Activated CD4-positive, CD25-positive, alpha-beta regulatory T cell (primary cell): Measurements from ENCODE around the gene UBE2F.

Experiments
- DNase-seq, 4 experiments: peaks; one replicate each; lab custom pipeline; 2025; lab: John Stamatoyannopoulos, UW

UBE2F gene

DNA sequence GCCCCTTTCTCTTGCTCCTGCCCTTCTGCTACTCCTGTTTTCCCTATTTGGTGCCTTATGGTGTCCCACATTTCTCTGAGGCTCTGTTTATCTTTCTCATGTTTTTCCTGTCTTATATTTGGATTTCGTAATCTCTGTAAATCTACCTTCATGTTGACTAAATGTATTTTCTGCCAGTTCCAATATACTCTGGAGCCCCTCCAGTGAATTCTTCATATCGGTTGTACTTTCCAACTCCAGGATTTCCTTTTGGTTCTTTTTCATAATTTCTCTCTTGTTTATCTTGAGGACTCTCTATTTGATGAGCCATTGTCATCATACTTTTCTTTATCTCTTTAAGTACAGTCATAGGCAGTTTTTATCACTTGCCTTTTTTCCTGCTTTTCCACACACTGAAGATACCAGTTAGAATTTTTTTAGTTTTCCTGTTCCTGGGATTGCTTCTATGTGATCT, 113.1 kb downstream of the UBE2F start:
- DNase-seq: no peak

- DNase-seq: no peak
Measured at GRCh38 chr2:238080518-238080917, 113.7 kb downstream of the UBE2F start.

DNA sequence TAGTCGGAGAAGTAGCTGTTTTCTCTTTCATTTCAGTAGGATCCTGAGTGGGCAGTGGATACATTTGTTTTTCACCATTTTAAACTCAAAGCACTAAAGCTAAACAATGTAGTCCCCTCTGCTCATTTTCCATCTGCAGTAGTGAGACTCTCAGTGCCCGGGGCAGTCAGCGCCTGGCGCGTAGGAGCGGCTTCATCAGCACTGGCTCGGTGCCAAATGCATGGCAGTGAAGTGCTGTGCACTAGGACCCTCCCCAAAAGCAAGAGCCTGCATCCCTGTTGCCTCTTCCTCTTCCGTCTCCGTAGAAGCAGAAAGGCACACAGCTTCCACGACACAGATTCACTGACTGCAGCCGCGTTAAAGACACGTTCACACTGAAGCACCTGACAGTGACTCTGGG, 114.3 kb downstream of the UBE2F start:
- no peak for DNase-seq

DNA sequence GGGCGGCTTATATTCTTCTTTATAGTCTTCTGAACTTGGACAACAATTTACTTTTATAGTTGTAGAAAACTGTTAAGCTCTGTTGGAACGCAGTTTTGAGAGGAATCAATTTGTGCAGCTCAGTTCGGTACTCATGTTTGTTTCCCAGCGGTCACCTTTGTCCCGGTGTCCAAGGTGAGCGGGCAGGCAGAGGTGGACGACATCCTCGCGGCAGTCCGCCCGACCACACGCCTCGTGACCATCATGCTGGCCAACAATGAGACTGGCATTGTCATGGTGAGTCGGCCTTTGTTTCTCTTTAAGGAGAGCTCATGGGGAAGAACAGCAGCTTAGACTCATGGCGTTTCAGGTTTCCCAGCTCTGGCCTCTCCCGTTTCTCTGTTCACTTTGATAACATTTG, 114.7 kb downstream of the UBE2F start:
- DNase-seq: no peak

DNA sequence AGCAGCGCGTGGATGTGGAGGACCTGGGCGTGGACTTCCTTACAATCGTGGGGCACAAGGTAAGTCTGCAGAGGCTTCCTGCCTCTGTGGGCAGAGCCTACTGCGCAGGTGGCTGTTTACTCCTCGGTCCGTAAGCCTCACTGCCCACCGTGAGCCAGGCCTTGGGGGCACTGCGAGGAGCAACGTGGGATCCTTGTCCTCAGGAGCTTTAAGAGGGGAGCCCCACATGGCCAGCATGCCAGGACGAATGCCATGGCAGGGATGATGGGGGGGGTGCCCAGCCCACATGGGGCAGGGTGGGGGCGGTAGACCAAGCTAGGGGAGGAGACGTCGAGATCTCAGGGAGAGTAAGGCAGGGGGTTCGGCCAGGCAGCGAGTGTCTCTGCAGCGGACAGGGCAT, 115.3 kb downstream of the UBE2F start:
- DNase-seq: no peak

DNA sequence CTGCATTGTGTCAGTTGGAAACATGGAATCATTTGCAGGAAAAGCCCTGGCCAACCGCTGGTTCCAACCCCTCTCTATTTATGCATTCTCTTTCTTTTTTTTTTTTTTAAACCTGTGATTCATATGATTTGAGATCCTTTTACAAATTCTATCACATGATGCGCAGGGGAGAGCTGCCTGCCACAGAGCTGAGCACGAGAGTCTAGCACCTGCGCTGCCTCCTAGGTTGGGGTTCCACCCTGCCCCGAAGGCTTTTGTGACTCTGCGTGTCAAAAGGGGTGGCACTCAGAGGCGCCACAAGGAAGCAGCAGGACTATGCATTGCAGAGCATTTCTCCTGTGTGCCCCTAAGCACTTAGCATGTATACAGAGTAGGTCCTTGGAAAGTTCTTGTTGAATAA, 116.0 kb downstream of the UBE2F start:
- DNase-seq: no peak

DNA sequence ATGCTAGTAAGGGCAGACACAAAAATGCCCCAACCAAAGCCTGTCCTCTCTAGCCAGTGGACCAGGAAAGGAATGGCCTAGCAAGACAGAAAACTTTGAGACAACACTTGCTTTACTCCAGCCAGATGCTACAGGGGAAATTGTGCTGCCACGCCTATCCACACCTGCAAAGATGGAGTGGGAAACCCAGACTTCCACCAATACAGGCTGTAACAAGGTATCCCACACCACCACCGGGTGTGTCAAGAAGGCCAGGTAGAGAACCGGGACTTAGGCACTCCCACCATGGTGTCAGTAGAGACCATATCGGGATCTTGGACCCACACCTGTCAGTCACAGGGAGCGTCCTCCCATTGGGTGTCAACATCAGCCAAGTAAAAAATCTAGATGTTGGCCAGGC, 117.1 kb downstream of the UBE2F start:
- DNase-seq: no peak

DNA sequence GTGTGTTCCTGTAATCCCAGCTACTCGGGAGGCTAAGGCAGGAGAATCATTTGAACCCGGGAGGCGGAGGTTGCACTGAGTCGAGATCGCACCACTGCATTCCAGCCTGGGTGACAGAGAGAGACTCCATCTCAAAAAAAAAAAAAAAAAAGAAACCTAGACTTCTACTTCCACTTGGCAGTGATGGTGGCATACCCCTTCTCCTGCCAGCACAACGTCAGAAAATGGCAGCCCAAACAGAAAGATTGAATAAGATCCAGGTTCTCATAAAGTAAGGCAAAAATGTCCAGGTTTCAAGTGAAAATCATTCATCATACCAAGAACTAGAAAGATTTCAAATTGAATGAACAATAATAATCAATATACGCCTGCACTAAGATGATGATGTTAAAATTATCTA, 117.9 kb downstream of the UBE2F start:
- no peak for DNase-seq

GRCh38 chr2:238085899-238086298, 119.1 kb downstream of the UBE2F start:
- no peak for DNase-seq

GRCh38 chr2:238087211-238087610, 120.4 kb downstream of the UBE2F start:
- no peak for DNase-seq

- DNase-seq: no peak
Measured at GRCh38 chr2:238090887-238091286, 124.1 kb downstream of the UBE2F start.

GRCh38 chr2:238091436-238092060, 124.7 kb downstream of the UBE2F start:
- DNase-seq: no peak
